ENCODE measurements around the gene C2orf69. TPM values are rescaled to one million over a fixed set of nuclear protein-coding genes. Genes with fewer than 3 reads are reported as not detected.

The C2orf69 gene
- total and polyA plus RNA-seq, 7 donors = 7.2 to 13.6 (median 11.1) TPM

GRCh38 chr2:199966405-199966804 lies 55.3 kb downstream of the C2orf69 start:
- Histone ChIP-seq H3K36me3 (peaks cover 0 to 67% (median 16%) of the 10 kb centered on the region in 4 donors), H3K9me3 (no peaks in the 10 kb centered on the region), H3K4me3 (no peak overlapping the region), H3K4me1 (no peaks in the 10 kb centered on the region), H3K27ac (no peak overlapping the region), H3K27me3 (no peaks in the 10 kb centered on the region)
- WGBS, 2 donors = 89 to 93% methylated on average over 2 of the region's 2 CpGs
- TF ChIP-seq CTCF (IDR thresholded peaks at IDR 0.05) = no peak
- no peak for TF ChIP-seq POLR2A (IDR thresholded peaks at IDR 0.05)
- no peak for TF ChIP-seq POLR2AphosphoS5 (IDR thresholded peaks at IDR 0.05)
- TF ChIP-seq EP300 (IDR thresholded peaks at IDR 0.05) = no peak
- intact Hi-C loops (cut with DNase I) = no loop called here
- no peak for DNase-seq

- no peak for DNase-seq
- 99% methylated on average over 1 of the region's 1 CpG for WGBS, 2 donors
- Histone ChIP-seq H3K9me3 (no peaks in the 10 kb centered on the region), H3K27me3 (no peaks in the 10 kb centered on the region), H3K36me3 (peaks cover 0 to 61% (median 12%) of the 10 kb centered on the region in 4 donors), H3K27ac (no peak overlapping the region), H3K4me1 (no peaks in the 10 kb centered on the region), H3K4me3 (no peak overlapping the region)
- TF ChIP-seq CTCF (IDR thresholded peaks at IDR 0.05) = no peak
- TF ChIP-seq EP300 (IDR thresholded peaks at IDR 0.05) = no peak
- intact Hi-C loops (cut with DNase I) = no loop called here
Measured at GRCh38 chr2:199966976-199967375, 55.9 kb downstream of the C2orf69 start.

- Histone ChIP-seq H3K4me1 (no peaks in the 10 kb centered on the region), H3K4me3 (no peak overlapping the region), H3K27ac (no peak overlapping the region), H3K9me3 (no peaks in the 10 kb centered on the region), H3K27me3 (no peaks in the 10 kb centered on the region), H3K36me3 (peaks cover 0 to 50% (median 8%) of the 10 kb centered on the region in 4 donors)
- TF ChIP-seq POLR2AphosphoS5 (IDR thresholded peaks at IDR 0.05) (no peak), POLR2A (IDR thresholded peaks at IDR 0.05) (no peak), CTCF (IDR thresholded peaks at IDR 0.05) (no peak), EP300 (IDR thresholded peaks at IDR 0.05) (no peak)
- DNase-seq = no peak
- WGBS, 2 donors = 90 to 94% methylated on average over 1 of the region's 1 CpG
- intact Hi-C loops (cut with DNase I) = no loop called here
Measured at GRCh38 chr2:199968126-199968525, 57.0 kb downstream of the C2orf69 start.

- intact Hi-C loops (cut with DNase I) = no loop called here
- Histone ChIP-seq H3K9me3 (no peaks in the 10 kb centered on the region), H3K27me3 (no peaks in the 10 kb centered on the region), H3K4me1 (no peaks in the 10 kb centered on the region), H3K4me3 (no peak overlapping the region), H3K36me3 (peaks cover 0 to 9% (median 0%) of the 10 kb centered on the region in 4 donors), H3K27ac (no peak overlapping the region)
- TF ChIP-seq POLR2AphosphoS5 (IDR thresholded peaks at IDR 0.05) (no peak), EP300 (IDR thresholded peaks at IDR 0.05) (no peak), POLR2A (IDR thresholded peaks at IDR 0.05) (no peak), CTCF (IDR thresholded peaks at IDR 0.05) (no peak)
- 35 to 77% methylated on average over 6 of the region's 6 CpGs for WGBS, 2 donors
- no peak for DNase-seq
Measured at GRCh38 chr2:199972088-199972626, 61.1 kb downstream of the C2orf69 start.

- peak in 3 of 4 experiments; percentile 37 to 46 (median 38) for TF ChIP-seq CTCF (IDR thresholded peaks at IDR 0.05)
- TF ChIP-seq POLR2A (IDR thresholded peaks at IDR 0.05) = no peak
- TF ChIP-seq EP300 (IDR thresholded peaks at IDR 0.05) = no peak
- no peak for TF ChIP-seq POLR2AphosphoS5 (IDR thresholded peaks at IDR 0.05)
- 12 to 34% methylated on average over 2 of the region's 2 CpGs for WGBS, 2 donors
- Histone ChIP-seq H3K27me3 (no peaks in the 10 kb centered on the region), H3K27ac (no peak overlapping the region), H3K4me3 (no peak overlapping the region), H3K36me3 (no peaks in the 10 kb centered on the region), H3K4me1 (no peaks in the 10 kb centered on the region), H3K9me3 (no peaks in the 10 kb centered on the region)
- DNase-seq = no peak
- intact Hi-C loops (cut with DNase I) = no loop called here
Measured at GRCh38 chr2:199973703-199974102, 62.6 kb downstream of the C2orf69 start.
